ENCODE data around the gene WDR36. TPM values are rescaled to one million over a fixed set of nuclear protein-coding genes. Genes with fewer than 3 reads are reported as not detected.

The WDR36 gene
- polyA plus RNA-seq, 1 donor (not counting 4 experiments of a cell fraction or from before 2014, with no cell fraction given) = 37.8 TPM

DNA sequence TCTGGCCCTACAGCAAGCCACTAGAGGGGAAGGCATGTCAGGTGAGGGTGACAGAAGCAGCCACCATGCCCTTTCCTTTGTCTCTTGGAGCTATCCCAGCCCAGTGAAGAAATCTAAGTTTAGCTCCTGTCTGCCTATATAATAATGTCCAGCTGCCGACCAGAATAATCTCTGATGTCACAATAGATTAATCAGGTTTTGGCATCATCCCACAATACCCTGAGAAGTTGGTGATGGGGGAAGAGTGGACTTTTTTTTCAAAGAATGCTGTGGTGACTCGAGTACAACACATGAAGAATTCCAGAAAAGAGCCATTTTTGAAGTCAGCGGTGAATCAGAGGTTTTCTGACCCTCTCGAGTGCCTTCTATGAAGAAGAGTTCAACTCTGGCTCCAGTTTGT is 22.3 kb upstream of the WDR36 start:
- Histone ChIP-seq H3K79me2 (ENCODE audit: control insufficient read depth, insufficient read depth, low read length) (no peaks in the 10 kb centered on the region), H3K9me3 (ENCODE audit: control insufficient read depth, low read depth, low read length) (no peaks in the 10 kb centered on the region), H3K9ac (ENCODE audit: control insufficient read depth, extremely low read depth, insufficient read depth, low read length) (no peak overlapping the region), H3K27me3 (ENCODE audit: control insufficient read depth, extremely low read depth, insufficient read depth, low read length) (peaks cover 17% of the 10 kb centered on the region), H3K9me1 (ENCODE audit: control insufficient read depth, extremely low read depth, insufficient read depth, low read length) (no peaks in the 10 kb centered on the region), H4K20me1 (ENCODE audit: control insufficient read depth, extremely low read depth, insufficient read depth, low read length) (no peaks in the 10 kb centered on the region), H3K36me3 (ENCODE audit: control insufficient read depth in 2 of 2, extremely low read depth in 1 of 2, insufficient read depth in 2 of 2, low read length in 2 of 2) (no peaks in the 10 kb centered on the region), H3K4me1 (ENCODE audit: control insufficient read depth, extremely low read depth, insufficient read depth, low read length) (peaks cover 10% of the 10 kb centered on the region), H2AFZ (ENCODE audit: control insufficient read depth, low read length) (no peak overlapping the region), H3K4me2 (ENCODE audit: control insufficient read depth, extremely low read depth, insufficient read depth, low read depth, low read length) (no peak overlapping the region), H3K4me3 (ENCODE audit: control insufficient read depth in 2 of 3, extremely low read depth in 1 of 3, insufficient read depth in 2 of 3, low read depth in 1 of 3, low read length in 3 of 3) (no peak overlapping the region), H3K27ac (ENCODE audit: control insufficient read depth, insufficient read depth, low read length) (no peak overlapping the region)
- no peak for DNase-seq (ENCODE audit: low read depth, low spot score)
- dilution Hi-C loops (cut with MboI; ENCODE audit: extremely low pct_ligation_motif_present, low sequenced_read_pairs) = no loop called here
- no peak for TF ChIP-seq EZH2 (IDR thresholded peaks at IDR 0.05; ENCODE audit: low read length)
- TF ChIP-seq, protein P1, sequence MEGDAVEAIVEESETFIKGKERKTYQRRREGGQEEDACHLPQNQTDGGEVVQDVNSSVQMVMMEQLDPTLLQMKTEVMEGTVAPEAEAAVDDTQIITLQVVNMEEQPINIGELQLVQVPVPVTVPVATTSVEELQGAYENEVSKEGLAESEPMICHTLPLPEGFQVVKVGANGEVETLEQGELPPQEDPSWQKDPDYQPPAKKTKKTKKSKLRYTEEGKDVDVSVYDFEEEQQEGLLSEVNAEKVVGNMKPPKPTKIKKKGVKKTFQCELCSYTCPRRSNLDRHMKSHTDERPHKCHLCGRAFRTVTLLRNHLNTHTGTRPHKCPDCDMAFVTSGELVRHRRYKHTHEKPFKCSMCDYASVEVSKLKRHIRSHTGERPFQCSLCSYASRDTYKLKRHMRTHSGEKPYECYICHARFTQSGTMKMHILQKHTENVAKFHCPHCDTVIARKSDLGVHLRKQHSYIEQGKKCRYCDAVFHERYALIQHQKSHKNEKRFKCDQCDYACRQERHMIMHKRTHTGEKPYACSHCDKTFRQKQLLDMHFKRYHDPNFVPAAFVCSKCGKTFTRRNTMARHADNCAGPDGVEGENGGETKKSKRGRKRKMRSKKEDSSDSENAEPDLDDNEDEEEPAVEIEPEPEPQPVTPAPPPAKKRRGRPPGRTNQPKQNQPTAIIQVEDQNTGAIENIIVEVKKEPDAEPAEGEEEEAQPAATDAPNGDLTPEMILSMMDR (optimal IDR thresholded peaks at IDR 0.05 in 1 of 3, IDR thresholded peaks at IDR 0.05 in 1 of 3, conservative IDR thresholded peaks at IDR 0.05 in 1 of 3; ENCODE audit: extremely low read depth in 1 of 3, insufficient read depth in 2 of 3, low read length in 3 of 3) = no peak
- no peak for FAIRE-seq

DNA sequence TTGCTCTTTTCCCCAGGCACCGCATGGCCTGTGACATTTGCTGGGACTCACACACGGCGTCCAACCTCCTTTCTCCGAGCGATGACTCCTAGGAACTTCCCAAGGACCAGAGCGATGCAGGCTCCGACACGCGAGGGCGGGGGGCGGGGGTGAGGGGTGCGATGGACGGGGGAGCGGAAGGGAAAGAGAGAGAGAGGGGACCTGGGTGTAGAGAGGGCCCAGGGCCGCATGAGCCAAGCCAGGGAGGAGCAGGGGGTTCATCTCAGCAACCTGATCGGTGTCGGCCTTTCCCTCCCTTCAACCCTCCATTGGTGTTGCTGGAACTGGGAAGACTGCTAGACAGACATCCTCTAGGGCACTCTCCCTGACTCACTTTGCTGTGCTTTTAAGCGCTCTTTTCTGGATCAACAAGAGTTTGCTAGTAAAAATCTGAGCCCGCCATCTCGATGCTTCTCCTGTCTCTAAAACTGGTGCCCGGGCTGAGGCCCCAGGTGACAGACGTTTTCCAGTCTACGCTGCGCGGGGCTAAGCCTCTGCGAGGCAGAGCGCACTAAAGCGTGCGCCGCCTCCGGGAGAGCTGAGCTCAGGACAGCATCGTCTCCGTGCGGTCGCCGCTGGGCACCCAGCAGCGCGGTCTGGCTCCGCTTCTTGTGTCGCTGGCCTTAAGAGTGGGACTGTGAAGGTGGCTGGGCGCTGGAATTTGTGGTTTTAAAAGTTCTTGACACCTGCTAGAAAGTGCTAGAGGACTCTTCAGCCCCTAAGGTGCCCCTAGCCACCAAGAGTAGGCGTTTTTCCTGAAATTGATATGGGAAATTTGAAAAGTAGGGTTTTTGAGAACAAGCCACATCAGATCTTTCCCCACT is 21.6 kb upstream of the WDR36 start:
- Histone ChIP-seq H3K9ac (ENCODE audit: control insufficient read depth, extremely low read depth, insufficient read depth, low read length) (no peak overlapping the region), H3K36me3 (ENCODE audit: control insufficient read depth in 2 of 2, extremely low read depth in 1 of 2, insufficient read depth in 2 of 2, low read length in 2 of 2) (no peaks in the 10 kb centered on the region), H3K4me3 (ENCODE audit: control insufficient read depth in 2 of 3, extremely low read depth in 1 of 3, insufficient read depth in 2 of 3, low read depth in 1 of 3, low read length in 3 of 3) (no peak overlapping the region), H3K4me1 (ENCODE audit: control insufficient read depth, extremely low read depth, insufficient read depth, low read length) (peaks cover 16% of the 10 kb centered on the region), H3K9me3 (ENCODE audit: control insufficient read depth, low read depth, low read length) (no peaks in the 10 kb centered on the region), H2AFZ (ENCODE audit: control insufficient read depth, low read length) (no peak overlapping the region), H3K9me1 (ENCODE audit: control insufficient read depth, extremely low read depth, insufficient read depth, low read length) (no peaks in the 10 kb centered on the region), H3K27ac (ENCODE audit: control insufficient read depth, insufficient read depth, low read length) (no peak overlapping the region), H4K20me1 (ENCODE audit: control insufficient read depth, extremely low read depth, insufficient read depth, low read length) (no peaks in the 10 kb centered on the region), H3K79me2 (ENCODE audit: control insufficient read depth, insufficient read depth, low read length) (no peaks in the 10 kb centered on the region), H3K4me2 (ENCODE audit: control insufficient read depth, extremely low read depth, insufficient read depth, low read depth, low read length) (no peak overlapping the region), H3K27me3 (ENCODE audit: control insufficient read depth, extremely low read depth, insufficient read depth, low read length) (peaks cover 17% of the 10 kb centered on the region)
- TF ChIP-seq, protein P1 (optimal IDR thresholded peaks at IDR 0.05 in 1 of 3, IDR thresholded peaks at IDR 0.05 in 1 of 3, conservative IDR thresholded peaks at IDR 0.05 in 1 of 3; ENCODE audit: extremely low read depth in 1 of 3, insufficient read depth in 2 of 3, low read length in 3 of 3) = no peak
- no peak for TF ChIP-seq EZH2 (IDR thresholded peaks at IDR 0.05; ENCODE audit: low read length)
- FAIRE-seq (no peak), DNase-seq (ENCODE audit: low read depth, low spot score) (no peak)
- dilution Hi-C loops (cut with MboI; ENCODE audit: extremely low pct_ligation_motif_present, low sequenced_read_pairs) = no loop called here

Measured in keratinocyte (primary cell).